LNCAP (cell line): ENCODE results near the gene CYP1A1.

ENCODE experiments used
- CTCF ChIP-seq: fragments of 450-650 bp; IDR thresholded peaks from 2 replicates; pipeline ENCODE4 v1.5.1; 2017; ENCODE audit warnings: mild to moderate bottlenecking

The CYP1A1 gene

GRCh38 chr15:74669627-74670026 is 55.7 kb downstream of the CYP1A1 start:
- no peak for TF ChIP-seq CTCF
